Measurements from ENCODE around the gene LBHD2. TPM values are rescaled to one million over a fixed set of nuclear protein-coding genes. Genes with fewer than 3 reads are reported as not detected.

LBHD2 gene
- polyA plus RNA-seq, 4 donors, result not detected

GRCh38 chr14:103089386-103090335 is 5.7 kb downstream of the LBHD2 start:
- DNase-seq (ENCODE audit: low read depth in 4 of 4, low spot score in 2 of 4), result no peak

GRCh38 chr14:103090481-103091020 is 6.5 kb downstream of the LBHD2 start:
- no peak for DNase-seq (ENCODE audit: low read depth in 4 of 4, low spot score in 2 of 4)

DNA sequence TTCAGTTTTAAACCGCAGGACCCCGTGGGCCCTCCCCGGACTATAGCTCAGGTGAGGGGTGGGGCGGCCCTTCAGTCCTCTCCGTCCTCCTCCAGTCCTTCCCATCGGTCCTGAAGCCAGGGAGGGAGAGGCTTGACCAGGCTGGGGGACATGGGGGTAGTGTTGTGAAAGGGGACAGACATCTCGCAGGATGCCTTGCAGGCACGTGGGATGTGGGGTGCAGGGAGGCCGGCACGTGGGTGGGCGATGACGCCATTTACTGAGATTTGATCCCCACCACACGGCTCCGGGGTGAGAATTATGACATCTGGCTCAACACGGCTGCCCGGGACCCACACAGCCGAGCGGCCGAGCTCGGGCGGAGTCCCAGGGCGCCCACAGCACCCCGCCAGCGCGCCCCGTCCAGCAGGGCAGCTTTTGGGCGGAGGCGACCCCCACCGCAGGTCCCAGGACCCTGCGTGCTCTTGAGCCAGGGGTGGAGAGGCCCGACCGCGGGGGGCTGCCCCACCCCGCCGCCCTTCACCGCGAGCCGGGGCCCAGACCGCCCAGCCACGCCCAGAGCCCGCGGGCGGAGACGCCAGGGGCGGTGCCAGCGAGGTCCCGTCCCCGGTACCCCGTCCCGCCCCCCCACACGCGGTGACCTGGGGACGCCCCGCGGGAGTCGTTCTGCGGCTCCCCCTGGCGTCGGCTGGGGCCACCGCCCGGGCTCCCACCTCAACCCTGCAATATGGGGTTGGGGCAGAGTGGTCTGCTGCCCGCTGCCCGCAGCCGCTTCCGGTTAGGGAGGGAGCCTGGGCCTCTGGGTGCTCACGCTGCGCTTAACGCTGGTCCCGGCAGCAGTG is 7.3 kb downstream of the LBHD2 start:
- DNase-seq (ENCODE audit: low read depth in 4 of 4, low spot score in 2 of 4), result no peak

- no peak for DNase-seq (ENCODE audit: low read depth in 4 of 4, low spot score in 2 of 4)
Observed at GRCh38 chr14:103091883-103092222, 7.8 kb downstream of the LBHD2 start.

DNA sequence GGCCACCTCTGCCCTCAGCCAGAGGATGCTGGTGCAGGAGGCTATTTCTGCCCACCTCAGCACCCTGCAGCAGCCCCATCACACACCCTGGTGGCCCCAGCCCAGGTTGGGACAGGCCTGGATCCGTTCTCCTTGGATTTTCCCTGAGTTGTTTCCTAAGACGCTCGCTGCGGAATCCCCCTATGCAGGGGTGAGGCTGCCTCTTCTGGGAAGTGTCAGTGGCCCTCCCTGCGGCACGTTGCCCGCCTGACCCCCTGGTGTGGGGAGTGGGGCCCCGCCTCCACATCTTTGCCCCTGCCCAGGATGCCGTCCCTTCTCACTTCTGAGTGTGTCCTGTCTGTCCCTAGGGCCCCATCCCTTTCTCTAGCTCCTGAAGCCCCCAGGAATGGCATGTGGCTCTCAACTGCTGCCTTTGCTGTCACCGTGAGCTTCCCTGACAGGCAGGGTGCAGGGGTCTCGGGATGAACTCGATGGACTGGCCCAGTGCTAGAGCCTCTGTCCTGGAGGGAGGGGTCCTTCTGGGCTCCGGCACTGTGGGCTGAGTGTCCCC is 9.9 kb downstream of the LBHD2 start:
- no peak for DNase-seq (ENCODE audit: low read depth in 4 of 4, low spot score in 2 of 4)

- no peak for DNase-seq (ENCODE audit: low read depth in 4 of 4, low spot score in 2 of 4)
Observed at GRCh38 chr14:103094406-103095209, 10.6 kb downstream of the LBHD2 start, which contains the start of gene EXOC3L4. Gene EXOC3L4 (plus strand): TSS chr14:103094725. CDS start chr14:103100220, 5,495 bp downstream.

- no peak for DNase-seq (ENCODE audit: low read depth in 4 of 4, low spot score in 2 of 4)
Observed at GRCh38 chr14:103095210-103095778, 11.3 kb downstream of the LBHD2 start.

GRCh38 chr14:103096387-103096786 is 12.4 kb downstream of the LBHD2 start:
- DNase-seq (ENCODE audit: low read depth in 4 of 4, low spot score in 2 of 4), result no peak

GRCh38 chr14:103097244-103097993 is 13.4 kb downstream of the LBHD2 start:
- no peak for DNase-seq (ENCODE audit: low read depth in 4 of 4, low spot score in 2 of 4)

- DNase-seq (ENCODE audit: low read depth in 4 of 4, low spot score in 2 of 4), result no peak
Observed at GRCh38 chr14:103097994-103098957, 14.3 kb downstream of the LBHD2 start.

- DNase-seq (ENCODE audit: low read depth in 4 of 4, low spot score in 2 of 4), result no peak
Observed at GRCh38 chr14:103099081-103099732, 15.2 kb downstream of the LBHD2 start.

DNA sequence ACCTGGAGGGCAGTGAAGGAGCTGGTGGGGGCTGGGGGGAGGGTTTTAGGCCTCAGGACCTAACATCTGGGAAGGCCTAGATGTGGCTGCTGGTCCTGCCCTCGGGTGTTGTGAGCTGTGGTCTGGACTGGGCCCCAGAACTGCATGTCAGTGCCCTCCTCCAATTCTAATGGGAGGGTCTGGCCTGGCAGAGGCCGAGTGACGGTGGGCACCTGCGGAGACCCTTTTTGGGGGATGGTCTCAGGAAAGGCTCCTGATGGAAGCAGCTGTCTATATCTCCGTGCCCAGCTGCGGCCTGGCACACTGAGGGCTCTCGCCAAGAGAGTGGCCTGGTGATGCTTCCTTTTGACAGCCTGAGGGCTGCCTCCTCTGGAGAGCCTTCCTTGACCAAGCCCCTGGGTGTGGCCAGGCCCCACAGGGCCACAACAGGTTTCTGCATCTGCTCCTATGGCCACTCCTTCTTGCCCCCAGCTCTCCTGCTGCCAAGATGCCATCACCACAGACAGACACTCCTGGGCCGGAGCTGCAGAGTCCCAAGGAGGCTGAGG is 15.8 kb downstream of the LBHD2 start:
- no peak for DNase-seq (ENCODE audit: low read depth in 4 of 4, low spot score in 2 of 4)

DNA sequence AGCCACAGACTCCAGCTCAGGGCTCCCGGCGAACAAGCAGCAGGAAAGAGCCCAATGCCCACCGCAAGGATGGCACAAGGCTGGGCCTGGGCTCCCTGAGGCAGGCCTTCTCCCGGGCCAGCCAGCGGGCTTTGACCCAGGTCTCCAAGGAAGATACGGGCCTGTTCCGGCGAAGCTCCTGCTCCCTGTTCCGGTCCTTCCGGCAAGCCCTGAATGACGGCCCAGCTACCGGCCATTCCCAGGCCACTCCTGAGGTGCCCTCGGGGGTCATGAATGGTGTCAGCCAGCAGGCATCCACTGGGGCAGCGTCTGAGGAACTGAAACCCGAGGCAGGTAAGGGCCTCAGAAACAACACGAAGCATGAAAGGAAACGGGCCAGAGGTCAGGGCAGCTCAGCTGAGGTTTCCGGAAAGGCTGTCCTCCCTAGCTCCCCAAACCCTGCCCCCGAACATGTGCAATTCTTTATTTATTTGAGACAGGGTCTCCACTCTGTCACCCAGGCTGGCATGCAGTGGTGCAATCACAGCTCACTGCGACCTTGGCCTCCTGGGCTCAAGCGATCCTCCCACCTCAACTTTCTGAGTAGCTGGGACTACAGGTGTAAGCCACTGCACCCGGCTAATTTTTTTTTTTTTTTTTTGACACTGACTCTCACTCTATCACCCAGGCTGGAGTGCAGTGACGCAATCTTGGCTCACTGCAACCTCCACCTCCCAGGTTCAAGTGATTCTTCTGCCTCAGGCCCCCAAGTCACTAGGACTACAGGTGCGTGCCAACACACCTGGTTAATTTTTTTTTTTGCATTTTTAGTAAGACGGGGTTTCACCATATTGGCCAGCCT is 16.5 kb downstream of the LBHD2 start:
- DNase-seq (ENCODE audit: low read depth in 4 of 4, low spot score in 2 of 4), result no peak

DNA sequence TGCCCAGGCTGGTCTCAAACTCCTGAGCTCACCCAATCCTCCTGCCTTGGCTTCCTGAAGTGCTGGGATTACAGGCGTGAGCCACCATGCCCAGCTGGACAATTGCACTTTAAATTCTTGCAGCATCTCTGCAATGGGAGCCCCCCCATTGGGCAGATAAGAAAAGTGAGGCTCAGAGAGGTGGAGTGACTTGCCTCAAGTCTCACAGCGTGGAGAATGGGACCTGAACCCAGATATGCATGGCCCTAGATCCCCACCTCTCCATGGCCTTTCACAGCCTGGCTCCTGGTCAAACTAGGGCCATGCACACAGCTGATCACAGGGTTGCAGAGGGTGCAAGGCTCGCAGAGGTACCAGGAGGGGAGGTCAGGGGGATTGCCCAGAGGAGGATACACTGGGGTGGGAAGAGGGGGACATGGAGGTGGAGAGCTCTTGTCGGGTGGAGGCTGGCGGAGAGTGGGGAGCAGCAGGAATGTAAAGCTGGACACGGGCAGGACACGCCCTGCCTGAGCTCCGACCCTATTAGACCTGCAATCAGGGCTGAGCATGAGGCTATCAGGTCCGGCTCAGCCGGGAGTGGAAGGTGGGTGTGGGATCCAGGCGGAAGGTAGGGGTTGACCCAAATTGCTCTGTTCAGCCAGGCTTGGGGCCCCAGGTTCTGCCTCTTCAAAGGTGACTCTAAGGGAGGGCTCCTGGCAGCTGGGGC is 17.4 kb downstream of the LBHD2 start:
- no peak for DNase-seq (ENCODE audit: low read depth in 4 of 4, low spot score in 2 of 4)

DNA sequence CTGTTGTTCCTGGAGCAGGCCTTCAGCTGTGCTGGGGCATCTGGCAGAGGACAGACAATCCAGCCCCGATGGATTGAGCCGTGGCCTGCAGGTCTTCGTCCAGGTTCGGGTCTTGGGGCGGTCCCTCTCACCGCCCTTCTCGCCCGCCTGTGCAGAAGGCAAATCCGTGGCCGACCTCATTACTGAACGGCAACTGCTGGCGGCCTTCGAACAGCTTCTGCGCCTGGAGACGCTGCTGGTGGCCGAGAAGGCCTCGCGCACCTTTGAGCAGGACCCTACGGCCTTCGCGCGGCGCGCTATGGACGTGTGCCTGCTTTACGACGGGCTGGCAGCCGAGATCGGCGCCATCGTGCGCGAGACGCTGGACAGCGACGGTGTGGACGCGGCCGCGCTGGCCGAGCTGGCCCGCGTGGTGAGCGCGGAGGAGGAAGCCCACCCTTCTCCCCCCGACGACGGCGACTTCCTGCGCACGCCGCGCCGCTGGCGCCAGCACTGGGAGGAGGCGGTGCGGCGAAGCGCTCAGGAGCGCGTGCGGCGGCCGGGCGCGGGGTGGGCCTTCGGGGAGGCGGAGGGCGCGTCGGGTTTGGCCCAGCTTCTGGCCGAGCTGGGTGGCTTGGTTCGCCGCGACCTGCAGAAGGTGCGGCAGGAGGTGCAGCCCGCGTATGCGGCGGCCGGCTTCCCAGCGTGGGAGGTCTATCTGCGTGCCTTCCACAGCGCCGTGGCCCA is 18.1 kb downstream of the LBHD2 start:
- DNase-seq (ENCODE audit: low read depth in 4 of 4, low spot score in 2 of 4), result no peak
